IgD-negative memory B cell (primary cell): Measurements from ENCODE around the gene JADE2. TPM values are rescaled to one million over a fixed set of nuclear protein-coding genes. Genes with fewer than 3 reads are reported as not detected.
"Not testable (repeated sequence)": the region's sequence is repeated elsewhere in the genome, so short reads cannot be mapped to it uniquely, and the experiment has no call there.

Source experiments
- H3K27ac Mint-ChIP-seq, 3 donors: one replicate each; pipeline ENCODE4 v1.8.0; 2020 to 2022; ENCODE audit warnings: mild to moderate bottlenecking in 3 of 3, mixed read lengths in 3 of 3, moderate library complexity in 1 of 3
- H3K27me3 Mint-ChIP-seq: one replicate; pipeline ENCODE4 v1.8.0; 2021; ENCODE audit warnings: mixed read lengths
- H3K36me3 Mint-ChIP-seq: one replicate; pipeline ENCODE4 v1.8.0; 2020; ENCODE audit warnings: mild to moderate bottlenecking, mixed read lengths
- H3K4me1 Mint-ChIP-seq, 3 donors: one replicate each; pipeline ENCODE4 v1.8.0; 2020 to 2022; ENCODE audit warnings: mixed read lengths in 3 of 3, mild to moderate bottlenecking in 1 of 3
- H3K4me3 Mint-ChIP-seq, 4 donors: one replicate each; pipeline ENCODE4 v1.8.0; 2020 to 2022; ENCODE audit warnings: mild to moderate bottlenecking in 4 of 4, mixed read lengths in 4 of 4, moderate library complexity in 3 of 4
- H3K9me3 Mint-ChIP-seq, 3 donors: one replicate each; pipeline ENCODE4 v1.8.0; 2020 to 2021; ENCODE audit warnings: mixed read lengths in 3 of 3, mild to moderate bottlenecking in 1 of 3
- polyA plus RNA-seq: library from polyadenylated mRNA; unstranded; fragments of 300-500 nt; fragmentation: Illumina TruSeq; gene quantifications from one replicate; pipeline ENCODE4 v1.2.3, GENCODE V29; 2021

Gene JADE2
- polyA plus RNA-seq, 1 donor from 2014 or later, result 46.7 TPM

GRCh38 chr5:134585966-134586365 lies 60.5 kb downstream of the JADE2 start:
- no peaks in the 10 kb centered on the region for H3K36me3 Mint-ChIP-seq
- no peaks in the 10 kb centered on the region for H3K9me3 Mint-ChIP-seq
- H3K4me3 Mint-ChIP-seq, result no peak overlapping the region
- peaks cover 8 to 18% (median 13%) of the 10 kb centered on the region in 3 donors for H3K4me1 Mint-ChIP-seq
- H3K27ac Mint-ChIP-seq, result no peak overlapping the region
- peaks cover 3% of the 10 kb centered on the region for H3K27me3 Mint-ChIP-seq

- Mint-ChIP-seq H3K27ac (peak overlapping the region in 2 of 3 donors; percentile 6 to 78), H3K4me1 (peaks cover 8 to 18% (median 13%) of the 10 kb centered on the region in 3 donors), H3K27me3 (peaks cover 3% of the 10 kb centered on the region), H3K9me3 (no peaks in the 10 kb centered on the region), H3K4me3 (peak overlapping the region; percentile 33 to 90 (median 62)), H3K36me3 (no peaks in the 10 kb centered on the region)
Measured at GRCh38 chr5:134586866-134587524, 61.5 kb downstream of the JADE2 start.

- H3K4me3 Mint-ChIP-seq, result no peak overlapping the region
- H3K27ac Mint-ChIP-seq, result no peak overlapping the region
- peaks cover 3% of the 10 kb centered on the region for H3K27me3 Mint-ChIP-seq
- peaks cover 5 to 9% (median 8%) of the 10 kb centered on the region in 3 donors for H3K4me1 Mint-ChIP-seq
- H3K36me3 Mint-ChIP-seq, result no peaks in the 10 kb centered on the region
- H3K9me3 Mint-ChIP-seq, result no peaks in the 10 kb centered on the region
Measured at GRCh38 chr5:134590992-134591659, 65.7 kb downstream of the JADE2 start.

GRCh38 chr5:134592141-134592746 lies 66.8 kb downstream of the JADE2 start:
- Mint-ChIP-seq H3K27ac (no peak overlapping the region), H3K4me3 (no peak overlapping the region), H3K36me3 (no peaks in the 10 kb centered on the region), H3K4me1 (peaks cover under 1 to 4% (median 2%) of the 10 kb centered on the region in 3 donors), H3K27me3 (peaks cover 1% of the 10 kb centered on the region), H3K9me3 (no peaks in the 10 kb centered on the region)

GRCh38 chr5:134594336-134594735 lies 68.9 kb downstream of the JADE2 start:
- H3K27me3 Mint-ChIP-seq, result no peaks in the 10 kb centered on the region
- H3K27ac Mint-ChIP-seq, result no peak overlapping the region
- no peaks in the 10 kb centered on the region for H3K9me3 Mint-ChIP-seq
- H3K36me3 Mint-ChIP-seq, result no peaks in the 10 kb centered on the region
- peaks cover 0 to 4% (median 2%) of the 10 kb centered on the region in 3 donors for H3K4me1 Mint-ChIP-seq
- no peak overlapping the region for H3K4me3 Mint-ChIP-seq

- H3K36me3 Mint-ChIP-seq, result no peaks in the 10 kb centered on the region
- peak overlapping the region in 1 of 4 donors; percentile 10 for H3K4me3 Mint-ChIP-seq
- H3K27ac Mint-ChIP-seq, result no peak overlapping the region
- peaks cover 0 to 4% (median 2%) of the 10 kb centered on the region in 3 donors for H3K4me1 Mint-ChIP-seq
- H3K27me3 Mint-ChIP-seq, result no peaks in the 10 kb centered on the region
- no peaks in the 10 kb centered on the region for H3K9me3 Mint-ChIP-seq
Measured at GRCh38 chr5:134594797-134595457, 69.5 kb downstream of the JADE2 start.

GRCh38 chr5:134595458-134595838 lies 70.0 kb downstream of the JADE2 start:
- H3K36me3 Mint-ChIP-seq, result no peaks in the 10 kb centered on the region
- H3K9me3 Mint-ChIP-seq, result no peaks in the 10 kb centered on the region
- H3K4me3 Mint-ChIP-seq, result peak overlapping the region in 1 of 4 donors; percentile 10
- peak overlapping the region in 1 of 3 donors; percentile 31 for H3K27ac Mint-ChIP-seq
- peaks cover 0 to 4% (median 2%) of the 10 kb centered on the region in 3 donors for H3K4me1 Mint-ChIP-seq
- H3K27me3 Mint-ChIP-seq, result no peaks in the 10 kb centered on the region

- H3K9me3 Mint-ChIP-seq, H3K36me3 Mint-ChIP-seq, H3K27me3 Mint-ChIP-seq, H3K4me3 Mint-ChIP-seq, H3K27ac Mint-ChIP-seq, H3K4me1 Mint-ChIP-seq: not testable (repeated sequence)
Measured at GRCh38 chr5:134599820-134600219, 74.3 kb downstream of the JADE2 start.

GRCh38 chr5:134600600-134600999 lies 75.1 kb downstream of the JADE2 start:
- no peak overlapping the region for H3K4me3 Mint-ChIP-seq
- H3K4me1 Mint-ChIP-seq, result peaks cover 0 to 3% (median 0%) of the 10 kb centered on the region in 3 donors
- H3K27ac Mint-ChIP-seq, result no peak overlapping the region
- no peaks in the 10 kb centered on the region for H3K9me3 Mint-ChIP-seq
- no peaks in the 10 kb centered on the region for H3K27me3 Mint-ChIP-seq
- no peaks in the 10 kb centered on the region for H3K36me3 Mint-ChIP-seq

GRCh38 chr5:134603059-134603458 lies 77.6 kb downstream of the JADE2 start:
- Mint-ChIP-seq H3K4me1 (peaks cover 0 to 4% (median 0%) of the 10 kb centered on the region in 3 donors), H3K36me3 (peaks cover 2% of the 10 kb centered on the region), H3K27me3 (no peaks in the 10 kb centered on the region), H3K27ac (no peak overlapping the region), H3K4me3 (no peak overlapping the region), H3K9me3 (no peaks in the 10 kb centered on the region)

- Mint-ChIP-seq H3K27me3 (no peaks in the 10 kb centered on the region), H3K4me1 (peaks cover 0 to 4% (median 0%) of the 10 kb centered on the region in 3 donors), H3K9me3 (no peaks in the 10 kb centered on the region), H3K4me3 (no peak overlapping the region), H3K36me3 (peaks cover 2% of the 10 kb centered on the region), H3K27ac (no peak overlapping the region)
Measured at GRCh38 chr5:134604908-134605307, 79.4 kb downstream of the JADE2 start.

- Mint-ChIP-seq H3K36me3 (peaks cover 2% of the 10 kb centered on the region), H3K27me3 (no peaks in the 10 kb centered on the region), H3K9me3 (no peaks in the 10 kb centered on the region), H3K4me1 (peaks cover 0 to 1% (median 0%) of the 10 kb centered on the region in 3 donors), H3K4me3 (no peak overlapping the region), H3K27ac (no peak overlapping the region)
Measured at GRCh38 chr5:134606726-134607125, 81.3 kb downstream of the JADE2 start.

- peaks cover 0 to 1% (median 0%) of the 10 kb centered on the region in 3 donors for H3K4me1 Mint-ChIP-seq
- no peak overlapping the region for H3K27ac Mint-ChIP-seq
- H3K9me3 Mint-ChIP-seq, result no peaks in the 10 kb centered on the region
- no peaks in the 10 kb centered on the region for H3K27me3 Mint-ChIP-seq
- no peak overlapping the region for H3K4me3 Mint-ChIP-seq
- peaks cover 4% of the 10 kb centered on the region for H3K36me3 Mint-ChIP-seq
Measured at GRCh38 chr5:134608555-134608954, 83.1 kb downstream of the JADE2 start.

- H3K4me1 Mint-ChIP-seq, result peaks cover 0 to 1% (median 0%) of the 10 kb centered on the region in 3 donors
- H3K4me3 Mint-ChIP-seq, result peak overlapping the region in 1 of 4 donors; percentile 1
- H3K36me3 Mint-ChIP-seq, result peaks cover 6% of the 10 kb centered on the region
- no peak overlapping the region for H3K27ac Mint-ChIP-seq
- H3K9me3 Mint-ChIP-seq, result no peaks in the 10 kb centered on the region
- no peaks in the 10 kb centered on the region for H3K27me3 Mint-ChIP-seq
Measured at GRCh38 chr5:134609232-134609851, 83.9 kb downstream of the JADE2 start.

- peaks cover 6% of the 10 kb centered on the region for H3K36me3 Mint-ChIP-seq
- no peaks in the 10 kb centered on the region for H3K9me3 Mint-ChIP-seq
- no peaks in the 10 kb centered on the region for H3K27me3 Mint-ChIP-seq
- H3K4me1 Mint-ChIP-seq, result no peaks in the 10 kb centered on the region
- no peak overlapping the region for H3K4me3 Mint-ChIP-seq
- no peak overlapping the region for H3K27ac Mint-ChIP-seq
Measured at GRCh38 chr5:134610725-134611124, 85.3 kb downstream of the JADE2 start.
